SU-DHL-6 (cell line): ENCODE results near the gene ANO10.

ENCODE experiments used
- H2AFZ ChIP-seq: fragments of 200-600 bp; sonication (generic); 2 replicates; pipeline ENCODE4 v1.6.1; 2014; ENCODE audit warnings: low read depth, mild to moderate bottlenecking, moderate library complexity, mixed read lengths, antibody characterized with exemption, low read length; ENCODE audit not compliant: severe bottlenecking
- H3F3A ChIP-seq: fragments of 200-600 bp; shearing (Covaris generic); 2 replicates; pipeline ENCODE4 v1.6.0; 2016; ENCODE audit warnings: antibody characterized with exemption, mild to moderate bottlenecking; ENCODE audit not compliant: insufficient read depth
- H3K27ac ChIP-seq: fragments of 200-600 bp; sonication (generic); 2 replicates; pipeline ENCODE4 v1.5.1; 2016; ENCODE audit warnings: low read depth, mild to moderate bottlenecking, low read length, moderate library complexity, mixed read lengths
- H3K27me3 ChIP-seq: fragments of 200-600 bp; sonication (generic), shearing (Covaris generic); 2 replicates; pipeline ENCODE4 v1.6.0; 2014; ENCODE audit warnings: mild to moderate bottlenecking, low read length
- H3K36me3 ChIP-seq: fragments of 200-600 bp; sonication (generic); 2 replicates; pipeline ENCODE4 v1.6.1; 2014; ENCODE audit warnings: mild to moderate bottlenecking, low read length, mixed read lengths
- H3K4me2 ChIP-seq: fragments of 300-600, 200-600 bp; shearing (Covaris generic), sonication (generic); 2 replicates; pipeline ENCODE4 v1.6.0; 2014; ENCODE audit warnings: low read length, low read depth, mild to moderate bottlenecking; ENCODE audit not compliant: poor library complexity, severe bottlenecking
- H3K4me3 ChIP-seq: fragments of 200-600 bp; sonication (generic); 2 replicates; pipeline ENCODE4 v1.5.1; 2014; ENCODE audit warnings: antibody characterized with exemption, low read length, mild to moderate bottlenecking, mixed read lengths; ENCODE audit not compliant: insufficient read depth, poor library complexity, severe bottlenecking
- H3K79me2 ChIP-seq: fragments of 200-600 bp; sonication (generic); 2 replicates; pipeline ENCODE4 v1.6.1; 2014; ENCODE audit warnings: mild to moderate bottlenecking, low read length, moderate library complexity; ENCODE audit not compliant: insufficient read depth
- H3K9ac ChIP-seq: fragments of 200-600 bp; sonication (generic); 2 replicates; pipeline ENCODE4 v1.7.0; 2014; ENCODE audit warnings: mild to moderate bottlenecking, low read length
- H3K9me2 ChIP-seq: fragments of 200-600 bp; sonication (generic); replicated peaks from 2 replicates; pipeline ENCODE4 v1.6.1; 2014; ENCODE audit warnings: low read length; ENCODE audit not compliant: insufficient read depth
- H3K9me3 ChIP-seq: fragments of 200-600 bp; sonication (generic); 2 replicates; pipeline ENCODE4 v1.6.1; 2014; ENCODE audit warnings: low read length, mixed read lengths; ENCODE audit not compliant: insufficient read depth
- H4K20me1 ChIP-seq: fragments of 200-600 bp; sonication (generic); 2 replicates; pipeline ENCODE4 v1.6.1; 2014; ENCODE audit warnings: low read depth, mild to moderate bottlenecking, antibody characterized with exemption, low read length, moderate library complexity, mixed read lengths
- EZH2phosphoT487 ChIP-seq: fragments of 200-600 bp; sonication (generic), shearing (Covaris generic); conservative IDR thresholded peaks from 2 replicates; pipeline ENCODE4 v1.6.1; 2018; ENCODE audit warnings: mild to moderate bottlenecking, antibody characterized with exemption, low read length, moderate library complexity, mixed read lengths
- TF ChIP-seq, protein P1 (sequence below): fragments of 200-600 bp; sonication (generic); IDR thresholded peaks from one replicate; pipeline ENCODE4 v1.5.1; 2017; ENCODE audit warnings: antibody characterized with exemption, mild to moderate bottlenecking, low read length, moderate library complexity; ENCODE audit not compliant: insufficient read depth, poor library complexity, severe bottlenecking

Gene ANO10

GRCh38 chr3:43455233-43455632, 166.6 kb downstream of the ANO10 start:
- no peak for TF ChIP-seq EZH2phosphoT487
- TF ChIP-seq, protein P1, sequence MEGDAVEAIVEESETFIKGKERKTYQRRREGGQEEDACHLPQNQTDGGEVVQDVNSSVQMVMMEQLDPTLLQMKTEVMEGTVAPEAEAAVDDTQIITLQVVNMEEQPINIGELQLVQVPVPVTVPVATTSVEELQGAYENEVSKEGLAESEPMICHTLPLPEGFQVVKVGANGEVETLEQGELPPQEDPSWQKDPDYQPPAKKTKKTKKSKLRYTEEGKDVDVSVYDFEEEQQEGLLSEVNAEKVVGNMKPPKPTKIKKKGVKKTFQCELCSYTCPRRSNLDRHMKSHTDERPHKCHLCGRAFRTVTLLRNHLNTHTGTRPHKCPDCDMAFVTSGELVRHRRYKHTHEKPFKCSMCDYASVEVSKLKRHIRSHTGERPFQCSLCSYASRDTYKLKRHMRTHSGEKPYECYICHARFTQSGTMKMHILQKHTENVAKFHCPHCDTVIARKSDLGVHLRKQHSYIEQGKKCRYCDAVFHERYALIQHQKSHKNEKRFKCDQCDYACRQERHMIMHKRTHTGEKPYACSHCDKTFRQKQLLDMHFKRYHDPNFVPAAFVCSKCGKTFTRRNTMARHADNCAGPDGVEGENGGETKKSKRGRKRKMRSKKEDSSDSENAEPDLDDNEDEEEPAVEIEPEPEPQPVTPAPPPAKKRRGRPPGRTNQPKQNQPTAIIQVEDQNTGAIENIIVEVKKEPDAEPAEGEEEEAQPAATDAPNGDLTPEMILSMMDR: no peak
- Histone ChIP-seq H3K27me3 (no peaks in the 10 kb centered on the region), H3K27ac (no peak overlapping the region), H3K36me3 (no peaks in the 10 kb centered on the region), H4K20me1 (no peaks in the 10 kb centered on the region), H2AFZ (no peak overlapping the region), H3K9ac (no peak overlapping the region), H3K4me3 (no peak overlapping the region), H3K79me2 (no peaks in the 10 kb centered on the region), H3K9me3 (no peaks in the 10 kb centered on the region), H3K4me2 (no peak overlapping the region), H3F3A (no peaks in the 10 kb centered on the region), H3K9me2 (no peaks in the 10 kb centered on the region)

DNA sequence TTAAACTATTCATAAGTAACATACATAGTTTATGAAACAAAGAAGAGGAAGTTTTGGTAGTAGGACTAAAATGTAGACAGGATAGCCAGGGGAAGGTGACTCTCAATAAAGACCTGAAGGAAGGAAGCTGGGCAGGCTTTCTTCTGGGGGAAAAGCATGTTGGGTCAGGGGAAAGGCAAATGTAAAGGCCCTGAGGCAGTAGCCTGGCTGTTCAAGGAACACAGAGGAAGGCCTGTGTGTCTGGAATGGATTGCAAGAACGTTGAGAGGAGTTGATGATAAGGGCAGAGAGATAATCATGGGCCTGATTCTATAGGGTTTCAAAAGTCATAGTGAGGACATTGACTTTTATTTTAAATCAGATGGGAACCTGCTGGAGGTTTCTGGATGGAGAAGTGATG, 167.8 kb downstream of the ANO10 start:
- Histone ChIP-seq H2AFZ (no peak overlapping the region), H3K4me2 (no peak overlapping the region), H3K9me3 (no peaks in the 10 kb centered on the region), H3F3A (no peaks in the 10 kb centered on the region), H3K27ac (no peak overlapping the region), H3K79me2 (no peaks in the 10 kb centered on the region), H3K4me3 (no peak overlapping the region), H3K27me3 (no peaks in the 10 kb centered on the region), H3K9me2 (no peaks in the 10 kb centered on the region), H4K20me1 (no peaks in the 10 kb centered on the region), H3K36me3 (no peaks in the 10 kb centered on the region), H3K9ac (no peak overlapping the region)
- TF ChIP-seq, protein P1: no peak
- no peak for TF ChIP-seq EZH2phosphoT487

GRCh38 chr3:43451670-43452254, 170.0 kb downstream of the ANO10 start:
- Histone ChIP-seq H3K27me3 (no peaks in the 10 kb centered on the region), H2AFZ (no peak overlapping the region), H3K9me2 (no peaks in the 10 kb centered on the region), H3K9ac (no peak overlapping the region), H3K79me2 (no peaks in the 10 kb centered on the region), H4K20me1 (no peaks in the 10 kb centered on the region), H3K4me2 (no peak overlapping the region), H3K9me3 (no peaks in the 10 kb centered on the region), H3K4me3 (no peak overlapping the region), H3K27ac (no peak overlapping the region), H3K36me3 (no peaks in the 10 kb centered on the region), H3F3A (no peaks in the 10 kb centered on the region)
- TF ChIP-seq, protein P1: no peak
- no peak for TF ChIP-seq EZH2phosphoT487
